OCI-LY7 (cell line): ENCODE measurements around the gene APOF. TPM values are rescaled to one million over a fixed set of nuclear protein-coding genes. Genes with fewer than 3 reads are reported as not detected.
"Not testable (repeated sequence)": the region's sequence is repeated elsewhere in the genome, so short reads cannot be mapped to it uniquely, and the experiment has no call there.

Experiments
- BruUV-seq: library from RNA; stranded (reverse); fragments of 400-500 nt; replicated peaks from 2 replicates; lab custom pipeline; 2021; lab: Mats Ljungman, UMichigan
- CTCF ChIA-PET: fragments of 300-600 bp; sonication (Branson Sonifier 250); formaldehyde crosslinking; loops from one replicate; lab custom pipeline; 2022; ENCODE audit warnings: antibody characterized with exemption; ENCODE audit not compliant: unreplicated experiment; lab: Charles Lee
- POLR2A ChIA-PET: fragments of 300-600 bp; sonication (Branson Sonifier 250); formaldehyde crosslinking; loops from one replicate; lab custom pipeline; 2022; ENCODE audit warnings: antibody characterized with exemption; lab: Charles Lee
- DNase-seq: peaks from one replicate; pipeline ENCODE4 v3.0.0-alpha.2; 2015; ENCODE audit warnings: low spot score
- H2AFZ ChIP-seq: fragments of 200-600 bp; sonication (generic), shearing (Covaris generic); 2 replicates; pipeline ENCODE4 v1.6.1; 2014; ENCODE audit warnings: mild to moderate bottlenecking, antibody characterized with exemption, low read length, moderate library complexity
- H3K27ac ChIP-seq: fragments of 200-600 bp; sonication (generic); 2 replicates; pipeline ENCODE4 v1.5.1; 2014; ENCODE audit warnings: mixed run types, low read depth, mild to moderate bottlenecking, moderate library complexity, low read length, inconsistent platforms; ENCODE audit not compliant: poor library complexity, severe bottlenecking
- H3K36me3 ChIP-seq: fragments of 200-600 bp; sonication (generic); 2 replicates; pipeline ENCODE4 v1.6.1; 2014; ENCODE audit warnings: mild to moderate bottlenecking, antibody characterized with exemption, low read length, moderate library complexity, mixed read lengths; ENCODE audit not compliant: insufficient read depth
- H3K4me1 ChIP-seq: fragments of 200-600 bp; sonication (generic); 2 replicates; pipeline ENCODE4 v1.5.1; 2014; ENCODE audit warnings: mild to moderate bottlenecking, low read length; ENCODE audit not compliant: insufficient read depth, poor library complexity, severe bottlenecking
- H3K4me2 ChIP-seq: fragments of 200-600 bp; sonication (generic); 2 replicates; pipeline ENCODE4 v1.6.1; 2014; ENCODE audit warnings: mild to moderate bottlenecking, low read length
- H3K4me3 ChIP-seq: fragments of 200-600 bp; sonication (generic); 2 replicates; pipeline ENCODE4 v1.5.1; 2014; ENCODE audit warnings: mild to moderate bottlenecking, low read depth, low read length; ENCODE audit not compliant: poor library complexity, severe bottlenecking
- H3K79me2 ChIP-seq: fragments of 200-600 bp; sonication (generic); 2 replicates; pipeline ENCODE4 v1.6.1; 2016; ENCODE audit warnings: low read depth, mild to moderate bottlenecking, low read length, moderate library complexity, mixed read lengths; ENCODE audit not compliant: insufficient read depth
- H3K9me2 ChIP-seq: fragments of 200-600 bp; sonication (generic); 2 replicates; pipeline ENCODE4 v1.6.1; 2016; ENCODE audit warnings: mild to moderate bottlenecking, low read length, mixed read lengths; ENCODE audit not compliant: insufficient read depth
- H3K9me3 ChIP-seq: fragments of 200-600 bp; sonication (generic); 2 replicates; pipeline ENCODE4 v1.6.1; 2014; ENCODE audit warnings: mild to moderate bottlenecking, mixed run types, low read length, mixed read lengths
- H4K20me1 ChIP-seq: fragments of 200-600 bp; sonication (generic); 2 replicates; pipeline ENCODE4 v1.6.1; 2014; ENCODE audit warnings: mild to moderate bottlenecking, antibody characterized with exemption, low read length, moderate library complexity, mixed read lengths; ENCODE audit not compliant: insufficient read depth
- CTCF ChIP-seq: fragments of 200-600 bp; sonication (generic); conservative IDR thresholded peaks from 2 replicates; pipeline ENCODE4 v1.5.1; 2014; ENCODE audit warnings: mild to moderate bottlenecking, antibody characterized with exemption, low read length, moderate library complexity, mixed read lengths
- EZH2phosphoT487 ChIP-seq: fragments of 200-600 bp; sonication (generic); IDR thresholded peaks from 2 replicates; pipeline ENCODE4 v1.6.1; 2018; ENCODE audit warnings: low read depth, borderline replicate concordance, mild to moderate bottlenecking, mixed run types, antibody characterized with exemption, low read length, moderate library complexity, mixed read lengths
- intact Hi-C: fragments of 100-400 bp; cut with micrococcal nuclease; formaldehyde crosslinking; loops from one replicate; pipeline ENCODE4 v1.10.0; 2022; ENCODE audit not compliant: unreplicated experiment
- total RNA-seq, 2 experiments: library from RNA; depleted of rRNA in 1 of 2; stranded (reverse); fragments of >200 nt in 1 of 2; shearing (Covaris generic) in 1 of 2; gene quantifications; 2 replicates each; pipeline ENCODE4 v1.2.3, GENCODE V29; 2014 to 2022

APOF gene
- total RNA-seq, 2 experiments from 2014 or later = 0.16 to 0.38 TPM

DNA sequence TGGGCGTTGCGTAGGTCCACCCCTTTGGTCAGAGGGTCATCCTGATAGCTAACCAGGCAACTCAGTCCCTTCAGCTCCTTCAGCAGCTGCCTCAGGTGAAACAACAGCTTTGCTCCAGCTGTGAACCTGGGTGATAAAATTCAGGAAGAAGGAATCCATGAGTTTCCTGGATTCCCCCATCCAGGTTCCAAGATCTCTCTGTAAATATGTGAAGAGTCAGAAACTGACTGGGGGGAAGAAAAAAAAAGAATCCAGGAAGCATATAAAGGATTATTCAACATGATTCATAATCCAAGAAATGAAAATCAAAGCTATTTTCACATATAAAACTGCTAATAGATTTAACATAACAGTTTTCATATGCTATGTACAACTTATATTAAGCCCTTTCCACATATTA, 11.3 kb downstream of the APOF start:
- Histone ChIP-seq H3K9me3 (no peaks in the 10 kb centered on the region), H3K4me1 (no peaks in the 10 kb centered on the region), H3K4me2 (no peak overlapping the region), H3K9me2 (no peaks in the 10 kb centered on the region), H2AFZ (no peak overlapping the region), H3K79me2 (no peaks in the 10 kb centered on the region), H3K36me3 (peaks cover 94% of the 10 kb centered on the region), H3K27ac (no peak overlapping the region), H4K20me1 (no peaks in the 10 kb centered on the region), H3K4me3 (no peak overlapping the region)
- TF ChIP-seq EZH2phosphoT487 (no peak), CTCF (no peak)
- CTCF ChIA-PET = no interaction called here
- BruUV-seq = no TSS peak
- POLR2A ChIA-PET = interaction anchor here (0.6 to 6.5 kb wide), 7 partner anchors 8 to 368 kb away, joined by 3 to 47 read pairs (median 4); partner anchors contain the start of genes IL23A and STAT2
- no peak for DNase-seq
- intact Hi-C loops = no loop called here

DNA sequence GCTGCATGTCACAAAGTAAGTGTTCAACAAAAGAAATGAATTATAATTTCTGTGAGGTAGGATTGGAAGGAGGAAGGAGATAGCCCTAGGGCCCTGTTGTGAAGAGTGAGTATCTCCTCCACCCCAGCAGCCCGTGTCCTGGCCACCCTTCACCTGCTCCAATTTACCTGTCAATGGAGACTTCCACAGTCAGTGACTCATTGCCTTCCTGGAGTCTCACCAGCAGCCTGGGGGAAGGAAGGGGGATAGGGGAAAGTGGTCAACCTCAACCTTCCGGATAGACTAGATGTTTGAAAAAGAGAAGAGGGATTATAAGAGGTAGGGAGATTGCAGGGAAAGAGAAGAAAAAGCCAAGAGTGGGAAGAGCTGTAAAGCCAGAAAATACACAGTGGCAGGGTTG, 12.0 kb downstream of the APOF start:
- TF ChIP-seq EZH2phosphoT487 (no peak), CTCF (no peak)
- Histone ChIP-seq H3K9me3 (no peaks in the 10 kb centered on the region), H3K79me2 (no peaks in the 10 kb centered on the region), H3K36me3 (peaks cover 94% of the 10 kb centered on the region), H3K27ac (no peak overlapping the region), H3K4me1 (no peaks in the 10 kb centered on the region), H3K9me2 (no peaks in the 10 kb centered on the region), H4K20me1 (no peaks in the 10 kb centered on the region), H3K4me2 (no peak overlapping the region), H2AFZ (no peak overlapping the region), H3K4me3 (no peak overlapping the region)
- no peak for DNase-seq
- ChIA-PET CTCF (no interaction called here), POLR2A (interaction anchor here (0.6 to 6.5 kb wide), 7 partner anchors 9 to 369 kb away, joined by 3 to 47 read pairs (median 5); partner anchors contain the start of genes IL23A and STAT2)
- intact Hi-C loops = no loop called here
- no TSS peak for BruUV-seq

DNA sequence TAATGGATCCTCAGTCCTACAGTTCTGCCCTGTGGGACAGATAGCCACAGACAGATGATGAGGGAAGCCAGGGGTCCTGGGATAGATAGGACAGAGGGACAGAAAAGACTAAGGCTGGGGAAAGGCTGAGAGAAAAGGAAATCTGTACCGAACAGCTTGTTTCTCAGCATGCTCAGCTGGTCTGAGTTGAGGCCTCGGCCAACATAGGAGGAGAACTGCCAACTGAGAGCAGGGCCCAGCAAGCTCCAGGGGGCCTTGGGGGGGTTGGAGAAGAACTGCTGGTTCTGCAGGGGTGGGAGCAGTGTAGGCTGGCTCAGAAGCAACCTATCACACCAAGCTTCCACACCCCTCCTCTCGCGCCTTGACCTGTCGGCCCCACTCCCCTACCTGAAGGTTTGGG, 13.9 kb downstream of the APOF start:
- H3K79me2 ChIP-seq = no peaks in the 10 kb centered on the region
- ChIA-PET POLR2A (interaction anchor here (0.9 to 6.5 kb wide), 3 partner anchors 10 to 16 kb away, joined by 3 to 47 read pairs (median 6); partner anchors contain the start of genes IL23A and STAT2), CTCF (interaction anchor here (0.6 kb wide), 1 partner anchor 14 kb away, joined by 6 read pairs; no protein-coding TSS in a partner anchor)
- no peak overlapping the region for H3K27ac ChIP-seq
- no peak for DNase-seq
- peaks cover 89% of the 10 kb centered on the region for H3K36me3 ChIP-seq
- no peaks in the 10 kb centered on the region for H4K20me1 ChIP-seq
- H3K4me2 ChIP-seq = no peak overlapping the region
- TF ChIP-seq EZH2phosphoT487 = no peak
- no peak for TF ChIP-seq CTCF
- no peaks in the 10 kb centered on the region for H3K9me2 ChIP-seq
- no TSS peak for BruUV-seq
- no peak overlapping the region for H3K4me3 ChIP-seq
- H2AFZ ChIP-seq = no peak overlapping the region
- intact Hi-C loops = no loop called here
- no peaks in the 10 kb centered on the region for H3K9me3 ChIP-seq
- no peaks in the 10 kb centered on the region for H3K4me1 ChIP-seq

DNA sequence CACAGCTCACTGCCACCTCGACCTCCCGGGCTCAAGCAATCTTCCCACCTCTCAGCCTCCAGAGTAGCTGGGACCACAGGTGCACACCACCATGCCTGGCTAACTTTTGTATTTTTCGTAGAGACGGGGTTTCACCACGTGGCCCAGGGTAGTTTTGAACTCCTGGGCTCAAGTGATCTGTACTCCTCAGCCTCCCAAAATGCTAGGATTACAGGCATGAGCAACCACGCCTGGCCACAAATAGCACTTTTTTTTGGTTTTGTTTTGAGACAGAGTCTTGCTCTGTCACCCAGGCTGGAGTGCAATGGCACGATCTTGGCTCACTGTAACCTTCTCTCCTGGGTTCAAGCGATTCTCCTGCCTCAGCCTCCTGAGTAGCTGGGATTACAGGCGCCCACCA, 15.4 kb downstream of the APOF start:
- intact Hi-C loops, H3K79me2 ChIP-seq, H2AFZ ChIP-seq, H3K9me2 ChIP-seq, H3K27ac ChIP-seq, H4K20me1 ChIP-seq, DNase-seq, BruUV-seq, H3K4me2 ChIP-seq, H3K4me3 ChIP-seq, H3K4me1 ChIP-seq, H3K9me3 ChIP-seq, CTCF ChIA-PET: not testable (repeated sequence)
- POLR2A ChIA-PET = interaction anchor here (0.6 to 6.5 kb wide), 3 partner anchors 12 to 585 kb away, joined by 4 to 47 read pairs (median 4); partner anchors contain the start of gene STAT2
- H3K36me3 ChIP-seq = peaks cover 91% of the 10 kb centered on the region
